HepG2 (cell line): Measurements from ENCODE around the gene ZBTB34. TPM values are rescaled to one million over a fixed set of nuclear protein-coding genes. Genes with fewer than 3 reads are reported as not detected.

Experiments
- ARHGAP35 ChIP-seq: sonication (generic); formaldehyde crosslinking; IDR thresholded peaks from 2 replicates; pipeline ENCODE4 v1.9.0; 2022; ENCODE audit warnings: mild to moderate bottlenecking, inconsistent platforms, moderate library complexity, missing genetic modification reagents, borderline replicate concordance
- DMAP1 ChIP-seq: IDR thresholded peaks from 2 replicates; pipeline ENCODE4 v1.6.1; 2016
- FIP1L1 ChIP-seq: fragments of 200-400 bp; formaldehyde crosslinking; IDR thresholded peaks from 2 replicates; pipeline ENCODE4 v1.6.1; 2018; ENCODE audit warnings: low read depth, mild to moderate bottlenecking, low read length, moderate library complexity, borderline replicate concordance; ENCODE audit not compliant: insufficient read depth
- IKZF5 ChIP-seq: IDR thresholded peaks from 2 replicates; pipeline ENCODE4 v1.6.1; 2018; ENCODE audit warnings: missing genetic modification reagents, mild to moderate bottlenecking, missing compliant biosample characterization
- NFKB2 ChIP-seq: sonication (generic); formaldehyde crosslinking; IDR thresholded peaks from 2 replicates; pipeline ENCODE4 v1.4.0; 2020; ENCODE audit warnings: missing genetic modification reagents, borderline replicate concordance
- NFRKB ChIP-seq: fragments of 450-650 bp; IDR thresholded peaks from 2 replicates; pipeline ENCODE4 v1.6.1; 2017
- PLRG1 ChIP-seq: fragments of 450-650 bp; conservative IDR thresholded peaks from 2 replicates; pipeline ENCODE4 v1.6.1; 2016
- SATB2 ChIP-seq: sonication (generic); formaldehyde crosslinking; IDR thresholded peaks from 2 replicates; pipeline ENCODE4 v1.5.0; 2020; ENCODE audit warnings: missing genetic modification reagents
- SKI ChIP-seq: fragments of 450-650 bp; IDR thresholded peaks from one replicate; pipeline ENCODE4 v1.6.1; 2018; ENCODE audit warnings: mild to moderate bottlenecking; ENCODE audit not compliant: partially characterized antibody
- SOX13 ChIP-seq, 3 experiments: fragments of 450-650 bp in 1 of 3; sonication (generic) in 1 of 3; formaldehyde crosslinking in 1 of 3; IDR thresholded peaks in 2 of 3; conservative IDR thresholded peaks in 1 of 3; 2 replicates each; pipeline versions ENCODE4 v1.5.0 to v1.6.1; 2016 to 2020; ENCODE audit warnings: antibody characterized with exemption in 1 of 3, mild to moderate bottlenecking in 1 of 3, missing compliant biosample characterization in 1 of 3, missing genetic modification reagents in 1 of 3, moderate library complexity in 1 of 3
- ZBTB1 ChIP-seq: sonication (generic); formaldehyde crosslinking; IDR thresholded peaks from 2 replicates; pipeline ENCODE4 v1.4.0; 2020; ENCODE audit warnings: missing genetic modification reagents, borderline replicate concordance
- ZFP36L2 ChIP-seq: sonication (generic); formaldehyde crosslinking; IDR thresholded peaks from 2 replicates; pipeline ENCODE4 v1.4.0; 2020; ENCODE audit warnings: missing genetic modification reagents
- ZNF280D ChIP-seq: sonication (generic); formaldehyde crosslinking; IDR thresholded peaks from 2 replicates; pipeline ENCODE4 v1.5.1; 2020; ENCODE audit warnings: mild to moderate bottlenecking, missing genetic modification reagents
- ZNF3 ChIP-seq: IDR thresholded peaks from 2 replicates; pipeline ENCODE4 v1.7.0; 2017; ENCODE audit warnings: inconsistent platforms
- ZNF337 ChIP-seq: sonication (generic); formaldehyde crosslinking; IDR thresholded peaks from 2 replicates; pipeline ENCODE4 v1.5.1; 2020; ENCODE audit warnings: missing genetic modification reagents, low read depth, mild to moderate bottlenecking, borderline replicate concordance
- ZNF781 ChIP-seq: sonication (generic); formaldehyde crosslinking; IDR thresholded peaks from 2 replicates; pipeline ENCODE4 v1.5.1; 2020; ENCODE audit warnings: borderline replicate concordance, mild to moderate bottlenecking, missing genetic modification reagents; ENCODE audit errors: not compliant biosample characterization
- polyA plus RNA-seq, 8 experiments: library from polyadenylated mRNA; depleted of rRNA in 3 of 8; stranded (reverse) in 7 of 8; unstranded in 1 of 8; fragments of >200 nt; fragmentation: Illumina TruSeq in 4 of 8; extraction: Trizol in 4 of 8; gene quantifications; 2 replicates each; pipeline versions ENCODE4 v1.2.1 to v1.2.3, GENCODE V29; 2011 to 2016; ENCODE audit warnings: low read depth in 4 of 8, missing spikeins in 1 of 8, mixed read lengths in 1 of 8; ENCODE audit not compliant: insufficient read depth in 1 of 8
- total RNA-seq, 5 experiments: library from RNA; depleted of rRNA; stranded (reverse); fragments of >200 nt; fragmentation: Illumina TruSeq; extraction: Trizol; gene quantifications; 2 replicates each; pipeline ENCODE4 v1.2.3, GENCODE V29; 2016; ENCODE audit warnings: low read depth in 1 of 5
- TF ChIP-seq, protein P1 (sequence below): sonication (generic); formaldehyde crosslinking; IDR thresholded peaks from 2 replicates; pipeline ENCODE4 v1.8.0; 2022; ENCODE audit warnings: missing genetic modification reagents, mild to moderate bottlenecking, borderline replicate concordance
- TF ChIP-seq, protein P2 (sequence below): IDR thresholded peaks from 2 replicates; pipeline ENCODE4 v1.6.1; 2016; ENCODE audit warnings: missing compliant biosample characterization, missing genetic modification reagents, borderline replicate concordance

Gene ZBTB34
- total and polyA plus RNA-seq, 2 of the 13 experiments (the other 11 are each of a cell fraction or from before 2014, with no cell fraction given): 5.9 to 8.7 TPM

DNA sequence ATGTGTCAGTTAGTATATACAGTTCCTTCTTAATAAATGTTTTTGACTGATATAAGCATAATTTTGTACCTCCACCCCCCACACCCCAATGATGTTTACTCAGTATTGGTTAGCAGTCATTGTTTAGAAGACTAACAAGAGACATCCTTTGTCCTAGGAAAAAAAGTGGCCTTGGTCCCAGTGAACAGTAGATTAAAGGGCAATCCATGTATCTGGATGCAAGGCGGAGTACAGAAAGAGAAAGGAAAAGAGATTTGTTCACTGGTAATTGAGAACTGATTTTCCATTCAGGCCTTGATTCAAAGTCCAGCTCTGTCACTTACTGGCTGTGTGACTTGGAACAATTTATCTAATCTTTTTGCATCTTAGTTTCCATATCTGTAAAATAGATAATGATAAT lies 58.8 kb downstream of the ZBTB34 start (continued):
- TF ChIP-seq NFKB2 (CRISPR knock-in tag) (no peak), FIP1L1 (no peak), ZNF337 (CRISPR knock-in tag) (no peak), ZBTB1 (no peak), ZNF3 (CRISPR knock-in tag) (no peak), NFRKB (no peak), SOX13 (IDR thresholded peaks at IDR 0.05) (peak; percentile 98), SOX13 (CRISPR knock-in tag; conservative IDR thresholded peaks at IDR 0.05 in 1 of 2, IDR thresholded peaks at IDR 0.05 in 1 of 2) (peak in 1 of 2 experiments; percentile 99; a peak in 2 of 4 replicates), IKZF5 (CRISPR knock-in tag) (0 out of 2 replicates have a peak, but pooled peaks have one; percentile 4), ZFP36L2 (CRISPR knock-in tag) (no peak), PLRG1 (no peak), SKI (peak; percentile 24), SATB2 (no peak), ZNF280D (CRISPR knock-in tag) (no peak), ARHGAP35 (CRISPR knock-in tag) (no peak), DMAP1 (no peak), ZNF781 (no peak)
- TF ChIP-seq, protein P1, sequence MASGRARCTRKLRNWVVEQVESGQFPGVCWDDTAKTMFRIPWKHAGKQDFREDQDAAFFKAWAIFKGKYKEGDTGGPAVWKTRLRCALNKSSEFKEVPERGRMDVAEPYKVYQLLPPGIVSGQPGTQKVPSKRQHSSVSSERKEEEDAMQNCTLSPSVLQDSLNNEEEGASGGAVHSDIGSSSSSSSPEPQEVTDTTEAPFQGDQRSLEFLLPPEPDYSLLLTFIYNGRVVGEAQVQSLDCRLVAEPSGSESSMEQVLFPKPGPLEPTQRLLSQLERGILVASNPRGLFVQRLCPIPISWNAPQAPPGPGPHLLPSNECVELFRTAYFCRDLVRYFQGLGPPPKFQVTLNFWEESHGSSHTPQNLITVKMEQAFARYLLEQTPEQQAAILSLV (CRISPR knock-in tag): no peak
- TF ChIP-seq, protein P2, sequence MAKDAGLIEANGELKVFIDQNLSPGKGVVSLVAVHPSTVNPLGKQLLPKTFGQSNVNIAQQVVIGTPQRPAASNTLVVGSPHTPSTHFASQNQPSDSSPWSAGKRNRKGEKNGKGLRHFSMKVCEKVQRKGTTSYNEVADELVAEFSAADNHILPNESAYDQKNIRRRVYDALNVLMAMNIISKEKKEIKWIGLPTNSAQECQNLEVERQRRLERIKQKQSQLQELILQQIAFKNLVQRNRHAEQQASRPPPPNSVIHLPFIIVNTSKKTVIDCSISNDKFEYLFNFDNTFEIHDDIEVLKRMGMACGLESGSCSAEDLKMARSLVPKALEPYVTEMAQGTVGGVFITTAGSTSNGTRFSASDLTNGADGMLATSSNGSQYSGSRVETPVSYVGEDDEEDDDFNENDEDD (CRISPR knock-in tag): no peak
